K562 (cell line): ENCODE results near the gene PHF12. TPM values are rescaled to one million over a fixed set of nuclear protein-coding genes. Genes with fewer than 3 reads are reported as not detected.

ENCODE experiments used
- ATAC-seq: fragments of 200-7000 bp; cut with Tn5 transposase; 3 replicates; pipeline ENCODE4 v1.9.1; 2020; ENCODE audit warnings: moderate library complexity
- BruUV-seq: library from RNA; stranded (reverse); fragments of 400-500 nt; replicated peaks from 2 replicates; lab custom pipeline; 2021; lab: Mats Ljungman, UMichigan
- CTCF ChIA-PET: fragments of 300-600 bp; formaldehyde crosslinking; extraction: SDS; loops from one replicate; lab custom pipeline; 2021; ENCODE audit warnings: low intra/inter-chr PET ratio; lab: Yijun Ruan, JAX
- POLR2A ChIA-PET: fragments of 300-600, 350-650 bp; sonication (Branson Sonifier 250); formaldehyde crosslinking; extraction: SDS; loops from one replicate; lab custom pipeline; 2021; ENCODE audit warnings: antibody characterized with exemption, inconsistent platforms; lab: Yijun Ruan, JAX
- DNase-seq, 4 experiments: peaks; one replicate each; pipeline versions ENCODE4 v3.0.0 to v3.0.0-alpha.2; 2011 to 2018; ENCODE audit warnings: low spot score in 3 of 4, mixed read lengths in 3 of 4; ENCODE audit errors: extremely low read depth in 1 of 4
- FAIRE-seq: peaks from 2 replicates; lab custom pipeline; 2011; peaks lifted over from hg19 to GRCh38; lab: Jason Lieb, UNC
- H2AFZ ChIP-seq: 2 replicates; pipeline ENCODE4 v1.6.0; 2011; ENCODE audit warnings: low read depth, low read length, control low read depth, inconsistent platforms
- H3K27ac ChIP-seq: fragments of 200-600 bp; 3 replicates; pipeline ENCODE4 v1.8.0; 2011; ENCODE audit warnings: low read depth, mild to moderate bottlenecking, control low read depth, inconsistent platforms, low read length, moderate library complexity, mixed read lengths; ENCODE audit errors: extremely low read depth
- H3K27me3 ChIP-seq, 2 experiments: fragments of 300-600 bp in 1 of 2; 2 replicates in 1 of 2; 3 replicates in 1 of 2; pipeline versions ENCODE4 v1.6.0 to v1.8.0; 2011; ENCODE audit warnings: inconsistent platforms in 2 of 2, low read length in 2 of 2, mild to moderate bottlenecking in 1 of 2, mixed read lengths in 1 of 2, moderate library complexity in 1 of 2; ENCODE audit not compliant: control insufficient read depth in 2 of 2, insufficient read depth in 2 of 2
- H3K36me3 ChIP-seq: fragments of 300-600 bp; 3 replicates; pipeline ENCODE4 v1.8.0; 2011; ENCODE audit warnings: mild to moderate bottlenecking, low read length, inconsistent platforms; ENCODE audit not compliant: control insufficient read depth, insufficient read depth
- H3K4me1 ChIP-seq, 2 experiments: fragments of 200-600 bp in 1 of 2; replicated peaks in 1 of 2; 2 replicates in 1 of 2; 3 replicates in 1 of 2; pipeline versions ENCODE4 v1.5.1 to v1.8.0; 2011; ENCODE audit warnings: inconsistent platforms in 2 of 2, low read length in 2 of 2, mild to moderate bottlenecking in 1 of 2, mixed read lengths in 1 of 2, moderate library complexity in 1 of 2; ENCODE audit not compliant: control insufficient read depth in 2 of 2, insufficient read depth in 2 of 2
- H3K4me2 ChIP-seq: 2 replicates; pipeline ENCODE4 v1.6.1; 2011; ENCODE audit warnings: low read length, control low read depth, inconsistent platforms, mixed read lengths; ENCODE audit not compliant: insufficient read depth
- H3K4me3 ChIP-seq: fragments of 200-600 bp; sonication (generic), shearing (Covaris generic); 2 replicates; pipeline ENCODE4 v1.5.1; 2016; ENCODE audit warnings: control low read depth, inconsistent platforms
- H3K79me2 ChIP-seq: fragments of 200-600 bp; 3 replicates; pipeline ENCODE4 v1.8.0; 2011; ENCODE audit warnings: low read length, inconsistent platforms; ENCODE audit not compliant: control insufficient read depth, insufficient read depth
- H3K9ac ChIP-seq, 2 experiments: 2 replicates each; pipeline versions ENCODE4 v1.6.0 to v1.6.1; 2011; ENCODE audit warnings: low read depth in 2 of 2, low read length in 2 of 2, control low read depth in 1 of 2, inconsistent platforms in 1 of 2, mild to moderate bottlenecking in 1 of 2, mixed read lengths in 1 of 2; ENCODE audit not compliant: insufficient read depth in 1 of 2
- H3K9me1 ChIP-seq: one replicate; pipeline ENCODE4 v1.6.0; 2011; ENCODE audit warnings: inconsistent platforms, mild to moderate bottlenecking, low read length, moderate library complexity; ENCODE audit not compliant: control insufficient read depth, insufficient read depth
- H3K9me3 ChIP-seq: replicated peaks from 2 replicates; pipeline ENCODE4 v1.5.1; 2011; ENCODE audit warnings: low read depth, low read length, inconsistent platforms; ENCODE audit not compliant: control insufficient read depth, insufficient read depth
- H4K20me1 ChIP-seq: replicated peaks from 2 replicates; pipeline ENCODE4 v1.6.1; 2011; ENCODE audit warnings: low read length, inconsistent platforms, mixed read lengths; ENCODE audit not compliant: control insufficient read depth, insufficient read depth
- DIDO1 ChIP-seq: fragments of 450-650 bp; IDR thresholded peaks from 2 replicates; pipeline ENCODE4 v1.6.1; 2016; ENCODE audit warnings: low read depth, missing biosample characterization, missing genetic modification characterization
- FOXJ3 ChIP-seq: sonication (generic); formaldehyde crosslinking; IDR thresholded peaks from 2 replicates; pipeline ENCODE4 v1.4.0; 2020; ENCODE audit warnings: mild to moderate bottlenecking, missing genetic modification reagents
- HDAC1 ChIP-seq, 2 experiments: fragments of 450-650 bp; IDR thresholded peaks; 2 replicates each; pipeline ENCODE4 v1.6.1; 2016 to 2017; ENCODE audit warnings: inconsistent platforms in 1 of 2, mild to moderate bottlenecking in 1 of 2, moderate library complexity in 1 of 2
- L3MBTL2 ChIP-seq: fragments of 450-650 bp; IDR thresholded peaks from 2 replicates; pipeline ENCODE4 v1.6.1; 2016; ENCODE audit warnings: mild to moderate bottlenecking, moderate library complexity
- MAZ ChIP-seq, 2 experiments: fragments of 450-650 bp in 1 of 2; sonication (generic) in 1 of 2; formaldehyde crosslinking; IDR thresholded peaks in 1 of 2; conservative IDR thresholded peaks in 1 of 2; 2 replicates each; pipeline versions ENCODE4 v1.4.0 to v1.5.0; 2020; ENCODE audit warnings: mild to moderate bottlenecking in 1 of 2, missing genetic modification reagents in 1 of 2
- MBD2 ChIP-seq: sonication (generic); IDR thresholded peaks from 2 replicates; pipeline ENCODE4 v1.6.1; 2016; ENCODE audit warnings: low read depth, borderline replicate concordance
- NCOA6 ChIP-seq: fragments of 450-650 bp; IDR thresholded peaks from 2 replicates; pipeline ENCODE4 v1.6.1; 2017; ENCODE audit warnings: mild to moderate bottlenecking
- RBFOX2 ChIP-seq: fragments of 200-400 bp; formaldehyde crosslinking; IDR thresholded peaks from 2 replicates; pipeline ENCODE4 v1.6.1; 2017; ENCODE audit warnings: low read depth, mild to moderate bottlenecking, low read length, moderate library complexity
- SAFB ChIP-seq: fragments of 200-400 bp; formaldehyde crosslinking; IDR thresholded peaks from 2 replicates; pipeline ENCODE4 v1.6.1; 2017; ENCODE audit warnings: low read depth, low read length, borderline replicate concordance
- SETDB1 ChIP-seq: IDR thresholded peaks from one replicate; pipeline ENCODE4 v1.6.1; 2012; ENCODE audit warnings: low read length, control low read depth, inconsistent platforms
- TRIM28 ChIP-seq: fragments of 450-650 bp; IDR thresholded peaks from 2 replicates; pipeline ENCODE4 v1.6.1; 2017
- ZBTB8A ChIP-seq: fragments of 450-650 bp; IDR thresholded peaks from 2 replicates; pipeline ENCODE4 v1.6.1; 2018; ENCODE audit warnings: mild to moderate bottlenecking, moderate library complexity; ENCODE audit not compliant: partially characterized antibody
- ZKSCAN1 ChIP-seq: fragments of 150-350 bp; IDR thresholded peaks from 2 replicates; pipeline ENCODE4 v1.6.1; 2016; ENCODE audit warnings: low read depth, low read length
- ZNF217 ChIP-seq: sonication (generic); formaldehyde crosslinking; IDR thresholded peaks from 2 replicates; pipeline ENCODE4 v1.8.0; 2022; ENCODE audit warnings: mild to moderate bottlenecking, missing genetic modification reagents
- ZNF764 ChIP-seq: fragments of 250-450 bp; sonication (Bioruptor Pico); IDR thresholded peaks from 2 replicates; pipeline ENCODE4 v1.4.0; 2020; ENCODE audit warnings: low read depth, mild to moderate bottlenecking, moderate library complexity
- whole genome bisulfite sequencing: fragments of 100-300 bp; shearing (Covaris generic); methylation state at CpG from one replicate; pipeline ENCODE4 v1.1.6; 2016; ENCODE audit warnings: low coverage, mixed read lengths; ENCODE audit not compliant: insufficient coverage; ENCODE audit errors: missing lambda C conversion rate; 5-methylcytosine and 5-hydroxymethylcytosine counted together
- in situ Hi-C: fragments of 300-500 bp; cut with MboI; formaldehyde crosslinking; loops from 4 replicates; pipeline ENCODE4 v1.15.0; 2018; ENCODE audit warnings: inconsistent platforms, mixed read lengths
- intact Hi-C: fragments of 100-400 bp; cut with micrococcal nuclease; formaldehyde crosslinking; loops from 2 replicates; pipeline ENCODE4 v1.14.2; 2022
- polyA plus RNA-seq, 8 experiments: library from polyadenylated mRNA; depleted of rRNA in 4 of 8; stranded (reverse) in 5 of 8; unstranded in 3 of 8; fragments of >200 nt; fragmentation: Nextera tagmentation in 2 of 8; fragmentation: Illumina TruSeq in 1 of 8; extraction: Ambion mirVana in 2 of 8; extraction: Trizol in 1 of 8; gene quantifications; 2 replicates each; pipeline versions ENCODE4 v1.2.1 to v1.2.3, GENCODE V29; 2011 to 2014; ENCODE audit warnings: inconsistent platforms in 1 of 8, missing spikeins in 1 of 8
- total RNA-seq, 7 experiments: library from RNA; depleted of rRNA in 6 of 7; stranded (reverse); fragments of >200 nt in 6 of 7; fragmentation: Illumina TruSeq in 2 of 7; extraction: Trizol in 2 of 7; gene quantifications; 2 replicates each; pipeline versions ENCODE4 v1.2.1 to v1.2.3, GENCODE V29; 2011 to 2021; ENCODE audit warnings: low replicate concordance in 1 of 7
- TF ChIP-seq, protein P1 (sequence below): fragments of 250-450 bp; sonication (Bioruptor Pico); IDR thresholded peaks from 2 replicates; pipeline ENCODE4 v1.8.0; 2022; ENCODE audit warnings: moderate library complexity, mild to moderate bottlenecking, inconsistent platforms
- TF ChIP-seq, protein P2 (sequence below): sonication (generic); formaldehyde crosslinking; IDR thresholded peaks from 2 replicates; pipeline ENCODE4 v1.8.1; 2023; ENCODE audit warnings: mild to moderate bottlenecking, missing genetic modification reagents

PHF12 gene
- total and polyA plus RNA-seq, 9 of the 15 experiments (the other 6 are each of a cell fraction or from before 2014, with no cell fraction given), result 0.82 to 31.3 (median 13.5) TPM

DNA sequence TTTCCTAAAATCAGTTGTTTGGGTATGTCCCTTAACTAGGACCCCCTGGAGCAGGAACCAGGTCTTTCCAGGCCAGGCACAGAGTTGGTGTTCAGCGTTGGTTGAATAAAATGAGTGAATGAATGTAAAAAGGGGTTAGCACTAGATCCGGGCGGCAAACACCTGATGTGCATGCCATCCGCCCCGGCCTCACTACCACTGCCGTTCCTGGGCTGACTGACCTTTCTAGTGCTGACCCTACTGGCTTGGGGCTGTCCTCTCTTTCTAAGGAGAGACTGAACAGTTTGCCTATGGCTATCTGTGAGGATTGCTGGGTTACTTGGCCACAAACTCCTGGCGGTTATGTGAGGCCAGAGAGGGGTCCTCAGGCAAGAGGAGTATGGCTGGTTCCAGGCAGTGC, 10.1 kb upstream of the PHF12 start:
- FAIRE-seq, result no peak
- ATAC-seq, result no peak
- Histone ChIP-seq H3K4me1 (no peaks in the 10 kb centered on the region), H3K4me3 (no peak overlapping the region), H3K9me3 (no peaks in the 10 kb centered on the region), H3K9ac (no peak overlapping the region), H4K20me1 (peaks cover 6% of the 10 kb centered on the region; the same call in 1 of the 2 replicates), H3K9me1 (no peaks in the 10 kb centered on the region), H3K79me2 (no peaks in the 10 kb centered on the region), H3K27me3 (peaks cover 46 to 70% of the 10 kb centered on the region in 2 experiments), H3K36me3 (no peaks in the 10 kb centered on the region), H2AFZ (no peak overlapping the region), H3K4me2 (no peak overlapping the region), H3K27ac (no peak overlapping the region)
- BruUV-seq, result no TSS peak
- intact Hi-C loops (no loop called here), in situ Hi-C loops (no loop called here)
- no peak for TF ChIP-seq ZKSCAN1
- TF ChIP-seq SETDB1, result no peak
- no peak for TF ChIP-seq ZNF217
- TF ChIP-seq SAFB, result no peak
- no peak for TF ChIP-seq DIDO1 (tag)
- no peak for TF ChIP-seq ZNF764
- no peak for TF ChIP-seq HDAC1 (IDR thresholded peaks at IDR 0.05)
- no peak for TF ChIP-seq L3MBTL2
- no peak for TF ChIP-seq MAZ (CRISPR knock-in tag; conservative IDR thresholded peaks at IDR 0.05 in 1 of 2, IDR thresholded peaks at IDR 0.05 in 1 of 2)
- TF ChIP-seq TRIM28, result no peak
- TF ChIP-seq MBD2, result no peak
- TF ChIP-seq, protein P1, sequence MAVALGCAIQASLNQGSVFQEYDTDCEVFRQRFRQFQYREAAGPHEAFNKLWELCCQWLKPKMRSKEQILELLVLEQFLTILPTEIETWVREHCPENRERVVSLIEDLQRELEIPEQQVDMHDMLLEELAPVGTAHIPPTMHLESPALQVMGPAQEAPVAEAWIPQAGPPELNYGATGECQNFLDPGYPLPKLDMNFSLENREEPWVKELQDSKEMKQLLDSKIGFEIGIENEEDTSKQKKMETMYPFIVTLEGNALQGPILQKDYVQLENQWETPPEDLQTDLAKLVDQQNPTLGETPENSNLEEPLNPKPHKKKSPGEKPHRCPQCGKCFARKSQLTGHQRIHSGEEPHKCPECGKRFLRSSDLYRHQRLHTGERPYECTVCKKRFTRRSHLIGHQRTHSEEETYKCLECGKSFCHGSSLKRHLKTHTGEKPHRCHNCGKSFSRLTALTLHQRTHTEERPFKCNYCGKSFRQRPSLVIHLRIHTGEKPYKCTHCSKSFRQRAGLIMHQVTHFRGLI, result no peak
- TF ChIP-seq FOXJ3 (CRISPR knock-in tag), result no peak
- TF ChIP-seq ZBTB8A, result no peak
- TF ChIP-seq, protein P2, sequence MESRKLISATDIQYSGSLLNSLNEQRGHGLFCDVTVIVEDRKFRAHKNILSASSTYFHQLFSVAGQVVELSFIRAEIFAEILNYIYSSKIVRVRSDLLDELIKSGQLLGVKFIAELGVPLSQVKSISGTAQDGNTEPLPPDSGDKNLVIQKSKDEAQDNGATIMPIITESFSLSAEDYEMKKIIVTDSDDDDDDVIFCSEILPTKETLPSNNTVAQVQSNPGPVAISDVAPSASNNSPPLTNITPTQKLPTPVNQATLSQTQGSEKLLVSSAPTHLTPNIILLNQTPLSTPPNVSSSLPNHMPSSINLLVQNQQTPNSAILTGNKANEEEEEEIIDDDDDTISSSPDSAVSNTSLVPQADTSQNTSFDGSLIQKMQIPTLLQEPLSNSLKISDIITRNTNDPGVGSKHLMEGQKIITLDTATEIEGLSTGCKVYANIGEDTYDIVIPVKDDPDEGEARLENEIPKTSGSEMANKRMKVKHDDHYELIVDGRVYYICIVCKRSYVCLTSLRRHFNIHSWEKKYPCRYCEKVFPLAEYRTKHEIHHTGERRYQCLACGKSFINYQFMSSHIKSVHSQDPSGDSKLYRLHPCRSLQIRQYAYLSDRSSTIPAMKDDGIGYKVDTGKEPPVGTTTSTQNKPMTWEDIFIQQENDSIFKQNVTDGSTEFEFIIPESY (CRISPR knock-in tag), result no peak
- TF ChIP-seq RBFOX2, result no peak
- no peak for TF ChIP-seq NCOA6
- under 1% methylated on average over 7 of the region's 7 CpGs for WGBS
- no peak for DNase-seq
- POLR2A ChIA-PET, result interaction anchor here (0.6 to 1.5 kb wide), 4 partner anchors 10 to 633 kb away, joined by 3 to 4 read pairs (median 4); partner anchors contain the start of gene PHF12
- CTCF ChIA-PET, result no interaction called here
